C4-2B (cell line): Measurements from ENCODE around the gene CHID1.

ENCODE experiments used
- H3K27ac ChIP-seq: fragments of 450-650 bp; 2 replicates; pipeline ENCODE4 v1.5.1; 2017
- CTCF ChIP-seq: fragments of 450-650 bp; conservative IDR thresholded peaks from 2 replicates; pipeline ENCODE4 v1.5.1; 2017; ENCODE audit warnings: mild to moderate bottlenecking
- ZFX ChIP-seq: fragments of 450-650 bp; IDR thresholded peaks from 2 replicates; pipeline ENCODE4 v1.6.1; 2017

The CHID1 gene

GRCh38 chr11:890794-891540 lies 19.6 kb downstream of the CHID1 start:
- TF ChIP-seq ZFX, result no peak
- TF ChIP-seq CTCF, result no peak
- H3K27ac ChIP-seq, result no peak overlapping the region

- TF ChIP-seq CTCF (no peak), ZFX (no peak)
- no peak overlapping the region for H3K27ac ChIP-seq
These were observed 20.7 kb downstream of the CHID1 start for GRCh38 chr11:889687-890475.

- H3K27ac ChIP-seq, result no peak overlapping the region
- TF ChIP-seq CTCF, result no peak
- no peak for TF ChIP-seq ZFX
These were observed 21.4 kb downstream of the CHID1 start for GRCh38 chr11:889257-889656.

- no peak overlapping the region for H3K27ac ChIP-seq
- TF ChIP-seq ZFX, result no peak
- no peak for TF ChIP-seq CTCF
These were observed 22.0 kb downstream of the CHID1 start for GRCh38 chr11:888310-889212.

- H3K27ac ChIP-seq, result no peak overlapping the region
- TF ChIP-seq CTCF (no peak), ZFX (no peak)
These were observed 23.0 kb downstream of the CHID1 start for GRCh38 chr11:887589-887988.

GRCh38 chr11:886568-886967 lies 24.0 kb downstream of the CHID1 start:
- no peak overlapping the region for H3K27ac ChIP-seq
- TF ChIP-seq CTCF (no peak), ZFX (no peak)
